Body of pancreas (tissue), 4 donors: Measurements from ENCODE around the gene KIAA1671. TPM values are rescaled to one million over a fixed set of nuclear protein-coding genes. Genes with fewer than 3 reads are reported as not detected.

Experiments used
- ATAC-seq: fragments of 150-250 bp; one replicate; pipeline ENCODE4 v1.9.1; 2016
- DNase-seq, 4 donors: peaks; one replicate each; pipeline ENCODE4 v3.0.0-alpha.2; 2019
- H3K27ac ChIP-seq, 4 donors: fragments of 200-600 bp; sonication (generic); 1 replicate in 3 of 4; 2 replicates in 1 of 4; pipeline versions ENCODE4 v1.5.1 to v1.6.1; 2016 to 2019; ENCODE audit warnings: mild to moderate bottlenecking in 1 of 4, mixed read lengths in 1 of 4, moderate library complexity in 1 of 4
- H3K27me3 ChIP-seq, 2 donors: fragments of 200-600 bp; sonication (generic); one replicate each; pipeline ENCODE4 v1.6.0; 2016; ENCODE audit warnings: mild to moderate bottlenecking in 1 of 2
- H3K36me3 ChIP-seq, 2 donors: fragments of 200-600 bp; sonication (generic); replicated peaks in 1 of 2; 2 replicates each; pipeline ENCODE4 v1.5.1; 2016; ENCODE audit warnings: low read depth in 2 of 2; ENCODE audit not compliant: insufficient read depth in 1 of 2
- H3K4me1 ChIP-seq: fragments of 200-600 bp; sonication (generic); one replicate; pipeline ENCODE4 v1.6.0; 2016
- H3K4me3 ChIP-seq, 2 donors: fragments of 200-600 bp; sonication (generic); 1 replicate in 1 of 2; 2 replicates in 1 of 2; pipeline ENCODE4 v1.5.1; 2016 to 2019
- H3K9me3 ChIP-seq, 3 donors: fragments of 200-600 bp; sonication (generic); 1 replicate in 2 of 3; 2 replicates in 1 of 3; pipeline ENCODE4 v1.5.1; 2016
- CTCF ChIP-seq, 7 experiments: fragments of 450-650 bp in 4 of 7; fragments of 200-600 bp in 3 of 7; sonication (generic) in 3 of 7; IDR thresholded peaks; one replicate each; pipeline ENCODE4 v1.5.1; 2016 to 2019; ENCODE audit warnings: antibody characterized with exemption in 7 of 7
- POLR2A ChIP-seq, 3 donors: fragments of 450-650 bp; IDR thresholded peaks; one replicate each; pipeline ENCODE4 v1.6.1; 2016; ENCODE audit warnings: antibody characterized with exemption in 3 of 3, mild to moderate bottlenecking in 2 of 3
- WGBS, 2 donors: methylation state at CpG; one replicate each; pipeline ENCODE4 v1.1.5; 2017; 5-methylcytosine and 5-hydroxymethylcytosine counted together
- intact Hi-C: fragments of 100-400 bp; cut with DNase I; formaldehyde crosslinking; loops from one replicate; pipeline ENCODE4 v1.15.1; 2023
- total RNA-seq, 2 donors: library from RNA; depleted of rRNA; stranded (reverse); fragments of >200 nt; gene quantifications; one replicate each; pipeline ENCODE4 v1.1.0, GENCODE V29; 2016

The KIAA1671 gene
- total RNA-seq, 2 donors from 2014 or later: 24.9 to 79.8 TPM

DNA sequence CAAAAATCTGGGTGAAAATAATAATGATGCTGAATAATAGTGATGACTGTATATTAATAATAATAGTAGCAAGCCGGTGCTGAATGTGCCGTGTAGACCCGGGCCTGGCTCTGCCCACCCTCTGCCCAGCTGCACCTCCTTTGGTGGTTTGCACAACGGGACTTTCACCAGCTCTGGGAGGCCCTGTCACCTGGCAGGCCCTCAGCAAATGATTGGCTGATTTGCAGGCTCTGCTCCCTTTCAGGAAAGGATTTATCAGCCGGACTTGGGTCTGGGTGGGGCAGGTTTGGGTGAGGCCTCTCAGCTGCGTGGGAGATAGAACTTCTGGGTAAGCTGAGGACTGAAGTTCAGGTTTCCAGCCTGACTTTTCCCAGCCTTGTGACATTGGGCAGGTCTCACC lies 21.4 kb downstream of the KIAA1671 start:
- Histone ChIP-seq H3K9me3 (no peaks in the 10 kb centered on the region), H3K27me3 (no peaks in the 10 kb centered on the region), H3K36me3 (no peaks in the 10 kb centered on the region), H3K27ac (no peak overlapping the region), H3K4me1 (peaks cover 31% of the 10 kb centered on the region), H3K4me3 (no peak overlapping the region)
- no peak for DNase-seq
- TF ChIP-seq CTCF (IDR thresholded peaks at IDR 0.05): no peak
- TF ChIP-seq POLR2A (IDR thresholded peaks at IDR 0.05): no peak
- peak; percentile 19 for ATAC-seq
- intact Hi-C loops: no loop called here
- WGBS, 2 donors: 38 to 54% methylated on average over 5 to 6 of the region's 6 CpGs

- Histone ChIP-seq H3K4me3 (no peak overlapping the region), H3K27me3 (no peaks in the 10 kb centered on the region), H3K36me3 (no peaks in the 10 kb centered on the region), H3K4me1 (peaks cover 24% of the 10 kb centered on the region), H3K9me3 (no peaks in the 10 kb centered on the region), H3K27ac (no peak overlapping the region)
- intact Hi-C loops: no loop called here
- DNase-seq (no peak), ATAC-seq (no peak)
- TF ChIP-seq POLR2A (IDR thresholded peaks at IDR 0.05): no peak
- TF ChIP-seq CTCF (IDR thresholded peaks at IDR 0.05): no peak
- WGBS, 2 donors: 90 to 95% methylated on average over 4 to 5 of the region's 5 CpGs
These were observed 22.7 kb downstream of the KIAA1671 start for GRCh38 chr22:24975125-24975640.

DNA sequence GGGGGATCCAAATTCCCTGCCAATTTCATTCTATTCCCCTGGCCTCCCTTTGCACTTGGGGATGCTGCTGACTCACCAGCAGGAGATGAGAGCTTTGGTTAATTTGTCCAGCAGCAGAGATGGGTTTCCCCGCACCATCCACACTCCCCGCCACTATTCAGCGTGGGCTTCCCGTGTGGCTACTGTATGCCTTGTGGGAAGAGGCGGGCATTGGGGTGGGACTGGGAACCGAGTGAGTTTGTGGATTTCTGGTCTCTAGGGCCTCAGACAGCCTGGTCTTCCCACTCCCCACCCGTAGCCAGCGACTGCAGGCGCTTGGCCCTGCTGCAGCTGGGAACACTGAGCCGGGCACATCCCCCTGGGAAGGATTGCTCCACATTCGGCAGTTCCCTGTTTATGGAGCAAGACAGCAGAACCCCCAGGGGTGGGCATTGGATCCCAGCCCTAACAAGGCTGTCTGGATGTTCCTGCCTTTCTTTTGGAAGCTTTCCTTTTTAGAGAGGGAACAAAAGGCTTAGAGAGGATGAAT lies 23.4 kb downstream of the KIAA1671 start:
- ATAC-seq (no peak), DNase-seq (no peak)
- 68 to 69% methylated on average over 5 to 11 of the region's 11 CpGs for WGBS, 2 donors

GRCh38 chr22:24976442-24977218 lies 24.1 kb downstream of the KIAA1671 start:
- Histone ChIP-seq H3K27me3 (no peaks in the 10 kb centered on the region), H3K9me3 (no peaks in the 10 kb centered on the region), H3K4me3 (no peak overlapping the region), H3K36me3 (no peaks in the 10 kb centered on the region), H3K4me1 (peaks cover 22% of the 10 kb centered on the region), H3K27ac (peak overlapping the region; percentile 37 to 77 (median 66))
- TF ChIP-seq CTCF (IDR thresholded peaks at IDR 0.05): no peak
- no peak for TF ChIP-seq POLR2A (IDR thresholded peaks at IDR 0.05)
- DNase-seq (no peak), ATAC-seq (no peak)
- intact Hi-C loops: no loop called here
- WGBS, 2 donors: 63 to 69% methylated on average over 8 to 18 of the region's 18 CpGs

More for the DNA sequence above, 23.4 kb downstream of the KIAA1671 start:
- intact Hi-C loops: no loop called here
- Histone ChIP-seq H3K36me3 (no peaks in the 10 kb centered on the region), H3K27me3 (no peaks in the 10 kb centered on the region), H3K27ac (peak overlapping the region in 3 of 4 donors; percentile 63 to 77 (median 68)), H3K9me3 (no peaks in the 10 kb centered on the region), H3K4me1 (peaks cover 22% of the 10 kb centered on the region), H3K4me3 (no peak overlapping the region)
- TF ChIP-seq CTCF (IDR thresholded peaks at IDR 0.05) (no peak), POLR2A (IDR thresholded peaks at IDR 0.05) (no peak)
